HG02840 (cell line): ENCODE results near the gene HOXA1.

Experiments used
- ATAC-seq: cut with Tn5 transposase; IDR thresholded peaks from one replicate; pipeline ENCODE4 v1.9.1; 2021; ENCODE audit warnings: mild to moderate bottlenecking, moderate library complexity, moderate number of reproducible peaks; ENCODE audit not compliant: unreplicated experiment, low FRiP score

Gene HOXA1

DNA sequence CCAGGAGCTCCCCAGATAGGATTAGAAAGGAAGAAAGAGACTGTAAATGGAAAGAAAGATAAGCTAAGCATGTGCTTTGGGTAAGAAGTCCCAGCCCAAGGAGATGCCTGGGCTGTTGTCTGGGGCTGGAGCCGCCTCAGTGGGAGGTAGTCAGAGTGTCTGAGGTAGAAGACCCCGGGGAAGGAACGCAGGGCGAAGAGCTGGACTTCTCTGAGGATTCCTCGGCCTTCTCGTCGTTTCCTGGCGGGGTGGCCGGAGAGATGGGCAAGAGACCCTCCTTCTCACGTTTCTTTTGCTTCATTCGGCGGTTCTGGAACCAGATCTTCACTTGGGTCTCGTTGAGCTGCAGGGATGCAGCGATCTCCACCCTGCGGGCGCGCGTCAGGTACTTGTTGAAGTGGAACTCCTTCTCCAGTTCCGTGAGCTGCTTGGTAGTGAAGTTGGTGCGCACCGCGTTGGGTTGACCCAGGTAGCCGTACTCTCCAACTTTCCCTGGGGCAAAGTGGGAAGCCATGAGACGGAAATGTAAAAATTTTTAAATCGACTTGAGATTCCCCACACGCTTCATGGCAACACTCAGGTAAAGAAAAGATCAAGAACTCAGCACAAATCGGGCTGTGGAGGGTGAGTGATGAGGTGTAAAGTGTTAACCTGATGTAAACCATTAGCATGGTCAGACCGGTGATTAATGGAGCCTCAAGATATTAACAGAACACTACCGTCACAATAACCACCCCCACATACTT lies 1.3 kb downstream of the HOXA1 start:
- no peak for ATAC-seq

DNA sequence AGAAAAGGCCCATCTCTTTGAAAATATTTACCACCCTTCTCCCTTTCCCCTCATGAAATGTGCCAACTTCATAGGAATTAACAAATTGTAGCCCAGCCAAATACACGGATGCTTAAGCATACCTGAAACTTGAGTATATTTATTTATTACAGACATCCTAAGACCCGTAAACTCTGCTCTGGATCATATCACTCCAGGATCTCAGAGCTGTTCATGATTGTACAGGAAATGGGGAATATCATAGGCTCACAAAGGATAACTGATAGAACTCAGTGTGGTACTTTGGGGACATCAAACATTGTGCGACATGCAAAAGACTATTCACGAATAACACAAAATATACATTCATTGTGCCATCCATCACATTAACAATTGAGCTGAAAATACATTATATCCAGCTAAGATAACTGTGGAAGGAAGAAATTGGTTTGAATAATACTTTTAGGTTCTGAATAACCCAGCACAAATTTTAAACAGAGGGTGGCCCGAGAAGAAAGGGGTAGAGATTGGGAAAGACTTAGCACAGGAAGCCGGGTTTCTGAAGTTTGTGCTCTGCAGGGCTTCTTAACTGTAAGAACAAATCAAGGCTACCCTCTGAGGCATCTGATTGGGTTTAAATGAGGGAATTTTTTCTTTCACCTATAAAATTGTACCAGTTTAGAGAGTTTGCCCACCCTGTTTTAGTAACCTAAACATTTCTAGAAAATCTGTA lies 2.5 kb downstream of the HOXA1 start:
- no peak for ATAC-seq

DNA sequence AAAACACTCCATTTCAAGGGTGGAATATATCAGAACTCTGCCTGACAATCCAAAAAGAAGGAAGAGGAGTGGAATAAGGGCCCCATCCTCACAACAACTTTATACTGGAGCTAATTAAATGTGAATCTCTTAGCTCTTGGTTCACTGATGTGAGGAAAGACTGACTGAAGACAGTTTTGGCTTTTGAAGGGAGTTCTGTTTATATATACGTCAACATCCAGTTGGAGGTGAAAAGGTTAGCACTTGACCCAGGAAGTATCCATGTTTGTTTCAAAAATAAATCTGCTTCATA lies 3.0 kb downstream of the HOXA1 start:
- ATAC-seq = no peak

DNA sequence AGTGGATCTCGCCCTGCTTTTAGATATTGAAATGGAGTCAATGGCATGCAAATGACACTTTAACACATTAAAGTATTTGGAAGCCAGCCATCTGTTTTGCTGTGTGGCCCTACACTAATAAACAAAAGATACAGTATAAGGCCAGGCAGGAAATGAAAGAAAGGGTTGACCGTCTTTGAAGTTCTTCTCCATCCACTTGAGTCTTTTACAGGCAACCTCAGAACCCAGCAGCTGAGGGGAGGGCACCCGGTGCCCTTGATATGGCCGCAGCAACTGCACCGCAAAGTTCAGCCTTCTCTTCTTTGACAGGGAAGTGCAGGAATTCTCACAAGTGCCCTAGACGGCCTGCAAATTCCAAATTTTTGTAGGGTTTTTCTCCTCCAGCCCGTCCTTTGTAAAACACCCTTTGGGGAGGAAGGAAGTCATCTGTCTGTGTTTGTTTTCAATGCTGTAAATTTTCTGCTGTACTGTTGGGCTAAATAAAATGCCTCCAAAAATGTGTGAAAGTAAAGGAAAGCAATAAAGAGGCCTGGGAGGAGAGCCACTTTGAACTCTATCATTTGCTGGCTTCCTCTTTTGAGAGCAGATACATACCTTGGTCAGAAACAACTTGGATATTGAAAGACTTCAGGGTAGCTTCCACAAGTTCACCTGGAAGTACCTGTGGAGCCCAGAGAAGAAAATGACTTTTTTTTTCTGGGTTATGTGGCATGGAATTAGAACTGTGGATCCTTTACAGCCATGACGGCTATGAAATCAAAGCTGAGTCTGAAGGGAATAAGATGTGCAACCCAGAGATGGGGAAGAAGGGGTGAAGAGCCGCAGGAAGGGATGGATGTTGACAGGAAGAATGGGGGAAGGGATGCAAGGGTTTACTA lies 3.6 kb downstream of the HOXA1 start:
- no peak for ATAC-seq

DNA sequence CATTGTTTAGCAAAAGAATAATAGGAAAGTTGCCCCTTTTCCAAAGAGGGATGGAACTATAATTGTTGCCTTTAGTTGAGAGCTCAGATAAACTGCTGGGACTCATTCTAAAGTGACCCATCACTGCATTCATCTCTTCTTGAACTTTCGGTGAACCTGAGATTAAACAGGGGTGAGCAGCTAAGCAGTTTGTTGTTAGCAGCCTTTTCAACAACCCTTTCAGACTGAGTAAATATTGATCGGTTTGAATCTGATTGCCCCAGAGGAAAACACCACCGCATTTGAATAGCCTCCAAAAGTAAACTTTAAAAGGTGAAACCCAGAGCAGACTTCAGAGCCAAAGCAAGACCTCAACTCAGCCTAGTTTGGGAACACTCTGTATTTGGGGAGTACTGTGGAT lies 4.7 kb downstream of the HOXA1 start:
- ATAC-seq = no peak

DNA sequence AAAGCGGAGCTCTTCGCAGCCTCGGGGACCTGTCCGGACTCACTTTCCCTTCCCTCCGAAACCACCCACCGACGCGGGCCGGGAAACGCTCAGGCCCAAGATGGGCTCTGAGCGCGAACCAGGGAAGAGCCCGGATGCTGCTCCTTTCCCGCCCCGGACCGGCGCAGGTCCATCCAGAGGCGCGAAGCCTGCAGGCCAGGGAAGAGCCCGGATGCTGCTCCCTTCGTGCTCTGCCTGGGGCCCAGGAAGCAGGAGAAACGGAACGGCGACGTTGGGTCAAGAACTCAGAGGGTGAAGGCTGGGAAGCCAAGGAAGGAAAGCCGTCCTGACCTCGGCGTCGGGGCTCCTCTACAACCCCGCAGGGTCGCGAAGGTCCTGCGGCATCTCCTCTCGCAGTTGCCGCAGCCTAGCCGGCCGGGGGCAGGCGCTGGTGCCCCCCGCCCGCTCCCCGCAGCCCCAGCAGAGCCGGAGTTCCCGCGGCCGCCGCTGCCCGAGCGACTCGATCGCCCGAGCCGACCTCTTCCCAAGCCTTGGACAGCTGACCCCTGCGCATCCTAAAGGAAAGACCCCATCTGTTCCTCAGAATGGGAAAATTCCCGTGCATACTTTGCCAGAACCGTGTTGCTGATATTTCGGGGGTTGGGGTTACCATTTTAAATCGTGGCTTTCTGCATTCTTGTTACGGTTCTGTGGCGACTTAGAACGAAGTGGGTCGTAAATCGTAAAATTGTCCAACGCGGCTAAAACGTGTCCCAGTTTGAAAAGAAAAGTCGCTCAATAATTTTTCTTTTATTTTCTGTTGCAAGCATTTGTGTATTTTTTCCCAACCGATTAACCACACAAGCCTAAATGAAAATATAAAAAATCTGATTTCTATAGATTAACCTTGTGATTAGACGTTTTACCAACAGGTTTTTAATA lies 7.5 kb downstream of the HOXA1 start:
- no peak for ATAC-seq

DNA sequence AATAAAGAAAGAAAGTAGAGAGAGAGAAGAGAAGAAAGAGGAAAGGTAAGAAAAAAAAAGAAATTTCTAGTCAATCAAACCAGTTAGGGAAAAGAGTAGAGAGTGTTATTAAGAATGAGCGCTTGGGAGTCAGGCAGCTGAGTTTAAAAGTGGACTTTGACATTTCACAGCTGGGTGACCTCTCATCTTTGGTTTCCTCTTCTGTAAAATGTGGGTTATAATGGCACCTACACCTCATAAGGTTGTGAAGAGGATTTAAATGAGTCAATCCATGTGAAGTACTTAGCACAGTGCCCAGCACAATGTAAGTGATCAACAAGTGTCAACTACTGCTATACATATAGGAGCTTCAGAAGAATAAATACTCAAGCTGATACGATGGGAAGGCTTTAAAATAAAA lies 12.2 kb downstream of the HOXA1 start:
- no peak for ATAC-seq

DNA sequence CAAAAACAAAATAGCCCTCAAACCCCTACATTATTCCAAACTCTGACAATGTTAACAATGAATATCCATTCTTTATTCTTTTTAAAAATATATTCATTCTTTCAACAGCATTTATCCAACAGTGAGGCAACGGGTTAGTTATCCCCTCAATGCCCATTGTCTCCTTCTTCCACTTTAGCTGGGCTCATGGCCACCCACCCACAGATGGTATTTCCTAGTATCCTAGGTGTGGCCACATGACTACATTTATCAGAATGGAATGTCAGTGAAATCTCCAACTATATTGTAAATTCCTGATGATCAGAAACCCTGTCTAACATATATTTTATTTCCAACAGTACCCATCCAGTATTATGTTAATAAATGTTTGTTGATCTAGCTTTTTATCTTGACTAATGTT lies 13.6 kb downstream of the HOXA1 start:
- ATAC-seq = no peak

DNA sequence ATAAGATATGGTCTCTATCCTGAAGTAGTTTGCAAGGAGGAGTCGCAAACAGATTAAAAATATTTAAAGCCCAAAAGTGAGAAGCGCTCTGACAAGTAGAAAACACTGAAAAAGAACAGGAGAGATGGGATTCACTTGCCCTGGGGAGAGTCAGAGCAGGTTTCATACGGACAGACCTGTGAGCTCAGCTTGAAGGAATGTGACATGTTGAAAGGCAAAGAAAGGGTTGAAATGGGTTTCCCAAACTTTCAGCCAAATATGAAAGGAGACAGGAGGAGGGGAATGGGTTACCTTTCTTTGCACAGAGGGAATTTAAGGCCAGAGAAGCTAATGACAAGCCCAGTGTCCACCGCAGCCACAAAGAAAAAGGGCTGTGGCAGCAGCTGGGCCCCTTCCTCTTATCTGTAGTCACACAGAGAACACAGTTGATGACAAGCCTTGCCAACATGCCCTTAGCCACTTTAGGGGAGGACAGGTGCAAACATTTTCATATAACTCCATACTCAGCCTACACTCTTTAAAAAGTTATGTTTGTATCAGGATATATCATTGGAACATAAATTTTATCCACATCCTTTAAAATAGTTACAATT lies 14.9 kb downstream of the HOXA1 start:
- ATAC-seq = no peak

DNA sequence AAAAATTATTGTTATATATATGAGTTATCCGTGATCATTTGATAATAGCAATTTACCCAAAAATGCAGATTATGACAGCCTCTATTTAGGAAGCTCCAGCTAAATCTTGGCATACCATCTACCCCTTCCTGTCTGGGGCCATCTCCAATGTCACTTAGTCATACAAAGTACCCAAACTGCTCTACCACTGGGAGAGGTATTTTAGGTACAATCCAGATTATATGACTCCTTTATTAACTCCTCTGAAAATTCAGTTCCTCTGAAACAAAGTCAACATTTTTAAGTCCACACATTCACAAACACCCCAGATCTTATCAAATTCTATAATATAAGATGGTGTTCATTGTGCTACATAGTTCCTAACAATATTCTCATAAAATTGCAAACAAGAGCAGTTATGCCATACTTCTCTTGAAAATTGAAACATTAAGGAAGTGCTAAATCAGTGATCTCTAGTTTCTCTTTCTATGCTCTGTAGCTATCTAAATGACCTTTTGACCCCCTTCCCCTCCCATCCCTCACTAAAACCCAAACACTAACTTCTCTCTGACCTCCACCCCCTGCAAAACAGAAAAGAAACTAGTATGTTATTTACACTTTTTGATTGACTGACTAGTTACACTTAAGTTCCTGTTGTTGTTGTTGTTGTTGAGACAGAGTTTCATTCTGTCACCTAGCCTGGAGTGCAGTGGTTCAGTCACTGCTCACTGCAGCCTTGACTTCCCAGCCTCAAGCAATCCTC lies 16.4 kb downstream of the HOXA1 start:
- no peak for ATAC-seq

DNA sequence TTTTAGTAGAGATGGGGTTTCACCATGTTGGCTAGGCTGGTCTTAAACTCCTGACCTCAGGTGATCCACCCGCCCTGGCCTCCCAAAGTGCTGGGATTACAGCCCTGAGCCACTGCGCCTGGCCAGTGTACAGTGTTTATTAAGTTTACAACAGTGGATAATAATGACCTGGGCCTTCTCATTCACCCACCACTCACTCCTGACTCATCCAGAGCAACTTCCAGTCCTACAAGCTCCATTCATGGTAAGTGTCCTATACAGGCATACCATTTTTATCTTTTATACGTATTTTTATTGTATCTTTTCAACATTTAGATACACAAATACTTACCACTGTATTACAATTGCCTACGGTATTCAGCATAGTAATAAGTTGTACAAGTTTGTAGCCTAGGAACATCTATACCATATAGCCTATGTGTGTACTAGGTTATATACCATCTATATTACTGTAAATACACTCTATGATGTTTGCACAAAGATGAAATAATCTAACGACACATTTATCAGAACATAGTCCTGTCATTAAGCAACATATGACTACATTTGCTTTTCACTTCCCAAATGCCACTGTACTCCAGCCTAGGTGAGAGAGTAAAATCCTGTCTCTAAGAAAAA lies 17.1 kb downstream of the HOXA1 start:
- no peak for ATAC-seq

DNA sequence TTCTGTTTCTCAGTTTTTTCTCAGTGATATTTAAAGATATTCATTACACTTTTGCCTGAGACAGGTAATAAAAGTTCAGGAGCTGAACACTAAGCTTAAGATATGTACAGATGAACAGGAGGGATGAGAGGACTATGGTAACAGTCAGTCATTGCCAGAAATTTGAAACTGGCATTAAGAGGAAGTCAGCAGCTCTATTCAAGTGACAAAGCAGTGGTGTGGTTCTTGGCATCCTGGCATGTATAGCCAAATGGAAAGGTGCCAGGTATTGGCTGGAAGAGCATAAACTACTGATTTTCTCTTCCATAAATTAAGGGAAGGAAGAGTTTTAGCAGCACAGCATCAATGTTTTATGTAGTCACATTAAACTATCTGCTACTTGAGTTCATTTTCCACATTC lies 22.7 kb downstream of the HOXA1 start:
- no peak for ATAC-seq

DNA sequence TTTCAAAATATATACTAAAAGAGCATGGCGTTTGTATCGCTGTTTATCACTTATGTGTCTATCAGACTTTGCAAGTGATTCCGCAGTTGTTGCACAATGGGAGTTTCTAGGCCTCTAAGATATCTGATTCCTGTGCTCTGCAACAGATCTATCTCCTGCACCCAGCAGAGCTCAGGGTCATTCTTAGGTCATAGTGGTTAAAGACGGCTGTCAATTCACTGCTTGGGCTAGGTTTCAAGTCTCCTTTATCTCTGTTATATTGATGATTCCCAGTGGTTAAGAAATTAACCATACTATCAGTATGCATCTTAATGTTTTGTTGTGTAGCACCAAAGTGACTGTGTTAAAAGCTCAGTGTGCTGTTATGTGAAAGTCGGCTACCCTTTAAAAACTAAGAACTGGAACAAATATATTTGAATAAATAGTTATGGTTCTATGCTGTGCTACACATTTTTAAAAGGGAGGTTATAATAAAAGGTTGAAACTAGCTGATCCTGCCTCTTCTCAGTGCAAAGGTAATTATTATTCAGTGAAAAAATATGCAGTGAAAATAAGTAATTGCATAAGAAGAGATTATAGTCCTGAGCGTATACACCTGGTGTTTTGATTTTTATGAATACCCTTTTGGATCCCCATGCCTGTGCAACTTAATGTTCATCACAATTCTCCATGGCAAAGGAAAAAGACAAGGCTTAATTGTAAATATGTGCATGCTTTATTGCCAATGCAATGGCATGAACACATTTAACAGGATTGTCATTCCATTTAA lies 24.0 kb downstream of the HOXA1 start:
- ATAC-seq = no peak

DNA sequence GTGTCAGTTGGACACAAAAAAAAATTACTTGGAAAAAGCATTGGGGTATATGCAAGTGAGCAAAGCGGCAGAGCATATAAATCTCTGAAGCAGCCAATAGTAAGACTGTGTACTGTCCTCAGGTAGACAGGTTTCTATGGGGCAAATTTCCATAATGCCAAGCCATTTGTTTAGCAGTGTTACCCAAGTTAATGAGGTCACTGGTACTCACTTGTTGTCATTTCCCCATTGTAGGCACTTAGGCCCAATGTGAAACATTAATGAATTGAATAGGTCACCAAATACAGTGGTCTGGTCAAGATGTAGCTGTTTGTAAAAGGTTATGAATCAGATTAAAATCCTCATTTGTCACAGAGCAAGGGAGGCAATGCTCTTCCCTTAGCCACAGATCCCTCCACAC lies 27.5 kb downstream of the HOXA1 start:
- no peak for ATAC-seq

DNA sequence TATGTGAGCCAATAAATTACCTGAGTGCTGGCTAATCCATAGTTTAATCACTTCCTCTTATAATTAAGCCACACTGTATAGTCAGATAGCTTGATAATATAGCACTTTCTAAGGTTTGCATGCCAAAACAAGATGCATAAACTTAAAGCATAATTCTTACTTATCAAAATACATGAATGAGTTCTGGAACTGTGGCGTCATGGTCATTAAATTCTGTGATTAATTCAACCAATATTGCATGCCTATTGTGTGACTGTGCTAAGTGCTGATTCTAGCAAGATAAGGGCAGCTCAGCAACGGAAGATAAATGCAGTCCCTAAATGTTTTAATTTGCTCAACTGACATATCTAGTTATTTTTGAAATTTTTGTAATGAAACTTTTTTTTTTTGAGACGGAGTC lies 29.7 kb downstream of the HOXA1 start:
- no peak for ATAC-seq

DNA sequence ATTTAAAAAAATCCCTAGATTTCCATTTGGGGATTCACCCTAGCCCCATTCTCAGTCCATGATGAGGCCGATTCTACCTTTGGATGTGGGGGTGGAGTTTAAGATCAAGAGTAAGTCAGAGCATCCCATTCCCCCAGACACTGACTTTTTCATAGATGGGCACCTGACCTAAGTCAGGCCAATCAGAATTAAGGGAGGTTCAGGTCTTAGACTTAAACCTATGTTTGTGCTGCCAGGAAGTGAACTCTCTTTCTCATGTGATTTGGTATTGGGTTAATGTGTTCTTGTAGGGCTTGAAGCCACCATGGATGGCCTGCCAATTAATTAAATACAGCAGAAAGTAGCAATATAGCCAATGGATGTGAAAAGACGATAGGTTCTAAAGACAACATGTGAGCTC lies 30.1 kb downstream of the HOXA1 start:
- no peak for ATAC-seq

DNA sequence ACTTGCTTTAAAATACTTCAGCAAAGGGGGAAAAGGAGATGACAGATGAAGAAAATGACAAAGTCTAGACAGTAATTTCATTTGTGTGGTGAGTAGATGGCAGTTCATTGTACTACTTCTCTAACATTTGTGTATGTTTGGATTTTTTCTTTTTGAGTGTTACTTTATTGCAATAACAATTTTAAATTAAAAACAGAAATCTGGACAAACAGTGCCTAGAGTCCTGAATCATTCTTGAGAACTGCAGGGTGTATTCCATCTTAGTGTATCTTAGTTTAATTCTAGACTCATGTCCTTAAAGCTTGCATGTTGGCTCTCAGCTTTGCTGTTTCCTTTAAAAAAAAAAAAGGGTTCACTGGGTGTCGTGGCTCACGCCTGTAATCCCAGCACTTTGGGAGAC lies 31.1 kb downstream of the HOXA1 start:
- no peak for ATAC-seq

DNA sequence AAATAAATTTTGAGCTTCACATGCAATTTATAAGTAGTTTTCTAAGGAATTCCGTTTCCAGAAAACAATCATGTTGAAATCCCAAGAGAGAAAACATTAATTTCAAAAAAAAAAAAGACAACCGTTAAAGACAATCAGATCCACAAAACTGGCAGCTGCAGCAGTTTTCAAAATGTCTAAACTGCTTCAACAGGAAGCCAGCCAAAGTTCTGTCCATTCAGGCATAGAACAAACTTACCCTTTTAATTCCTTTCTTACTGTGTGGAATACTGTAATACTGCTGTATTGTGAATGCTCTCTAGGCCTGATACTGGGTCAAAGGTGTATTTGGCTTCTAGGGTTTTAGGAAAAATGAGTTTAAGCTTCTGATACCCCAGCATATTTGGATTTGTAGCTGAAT lies 31.6 kb downstream of the HOXA1 start:
- ATAC-seq = no peak
